ENCODE measurements around the gene KRT2.

Gene KRT2

DNA sequence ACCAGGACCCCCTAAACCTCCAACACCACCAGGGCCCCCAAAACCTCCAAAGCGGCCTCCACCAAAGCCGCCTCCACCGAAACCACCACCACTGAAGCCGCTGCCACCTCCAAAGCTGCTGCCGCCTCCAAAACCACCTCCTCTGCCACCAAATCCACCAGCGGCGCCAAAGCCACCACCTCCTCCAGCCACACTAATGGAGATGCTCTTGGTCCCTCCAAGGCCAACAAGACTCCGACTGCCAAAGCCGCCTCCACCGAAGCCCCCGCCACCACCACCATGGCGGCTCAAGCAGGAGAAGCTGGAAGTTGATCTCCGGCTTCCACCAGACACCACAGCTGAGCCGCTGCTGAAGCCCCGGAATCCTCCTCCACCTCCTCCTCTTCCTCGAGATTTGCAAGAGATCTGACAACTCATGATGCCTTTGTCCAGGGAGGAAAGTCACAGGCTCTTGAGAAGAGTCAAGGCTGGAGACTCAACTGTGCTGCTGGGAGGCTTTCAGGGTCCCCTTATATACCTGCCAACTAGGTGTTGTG is at the start of gene KRT2:
Gene KRT2, minus strand, starts transcription at position 486 of the 536 bp plus-strand sequence. Its CDS starts 69 bp downstream, at position 417.
- DNase-seq (ENCODE audit: low read depth in 2 of 2): no peak

DNA sequence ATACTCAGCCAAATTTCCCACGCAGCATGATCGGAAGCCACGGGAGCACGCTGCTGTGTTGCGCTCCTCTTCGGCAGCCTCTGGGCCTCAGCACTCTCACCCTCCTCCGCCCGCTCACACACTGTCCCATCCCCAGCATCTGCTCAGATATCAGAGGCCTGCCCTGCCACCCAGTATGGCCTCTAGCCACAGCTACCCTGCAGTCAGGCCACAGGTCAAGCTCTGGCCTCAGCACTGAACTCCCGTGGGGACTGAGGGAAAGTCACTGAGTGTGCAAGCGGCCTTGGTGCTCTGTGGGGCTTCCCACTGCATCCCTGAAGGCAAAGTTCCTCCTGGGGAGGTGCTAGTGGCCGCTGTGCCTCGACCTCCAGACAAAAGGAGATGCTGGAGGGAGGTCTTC is 49.3 kb upstream of the KRT2 start:
- no peak for DNase-seq (ENCODE audit: low read depth in 2 of 2)

GRCh38 chr12:52699960-52700359 is 47.9 kb upstream of the KRT2 start:
- DNase-seq (ENCODE audit: low read depth in 2 of 2): no peak

- DNase-seq (ENCODE audit: low read depth in 2 of 2): no peak
Observed at GRCh38 chr12:52699373-52699772, 47.4 kb upstream of the KRT2 start.

- DNase-seq (ENCODE audit: low read depth in 2 of 2): no peak
Observed at GRCh38 chr12:52698651-52699340, 46.8 kb upstream of the KRT2 start.

DNA sequence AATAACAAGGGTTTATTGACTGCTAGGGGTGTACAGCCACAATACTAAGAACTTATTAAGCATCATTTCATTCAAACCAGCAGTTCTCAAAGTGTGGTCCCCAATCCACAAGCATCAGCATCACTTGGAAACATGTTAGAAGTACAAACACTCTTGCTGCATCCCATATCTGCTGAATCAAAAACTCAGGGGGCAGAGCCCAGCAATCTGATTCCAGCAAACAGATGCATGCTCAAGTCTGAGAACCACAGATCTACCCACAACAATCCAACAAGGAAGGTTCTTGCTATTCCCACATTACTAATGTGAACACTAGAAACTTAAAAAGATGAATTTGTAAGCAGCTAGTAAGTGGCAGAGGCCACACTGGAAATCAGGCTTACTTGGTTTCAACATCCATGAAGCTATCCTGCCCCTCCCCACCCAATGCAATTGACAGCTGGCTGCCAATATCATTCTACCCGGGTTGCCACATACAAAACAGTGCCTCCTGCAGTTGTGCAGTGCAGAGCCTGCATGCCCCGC is 45.1 kb upstream of the KRT2 start:
- no peak for DNase-seq (ENCODE audit: low read depth in 2 of 2)

DNA sequence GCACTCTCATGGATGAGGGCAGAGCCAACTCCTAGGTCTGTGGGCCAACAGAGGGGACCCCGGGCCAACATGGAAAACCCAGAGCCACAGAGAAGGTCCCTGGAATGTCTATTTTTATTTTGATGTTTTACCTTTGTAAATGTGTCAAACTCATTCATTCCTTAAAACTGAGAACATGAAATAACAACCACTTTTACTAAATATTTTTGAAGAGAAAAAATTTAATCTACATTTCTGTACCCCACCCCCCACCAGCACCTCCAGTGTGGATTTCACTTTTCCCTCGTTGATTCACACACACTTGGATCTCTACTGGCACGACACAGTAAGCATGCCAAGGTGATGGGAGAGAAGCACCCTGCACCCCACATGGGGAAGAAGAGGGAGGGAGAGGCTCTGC is 44.6 kb upstream of the KRT2 start:
- no peak for DNase-seq (ENCODE audit: low read depth in 2 of 2)

- no peak for DNase-seq (ENCODE audit: low read depth in 2 of 2)
Observed at GRCh38 chr12:52695039-52695438, 43.0 kb upstream of the KRT2 start.

GRCh38 chr12:52694151-52694550 is 42.1 kb upstream of the KRT2 start:
- DNase-seq (ENCODE audit: low read depth in 2 of 2): no peak

DNA sequence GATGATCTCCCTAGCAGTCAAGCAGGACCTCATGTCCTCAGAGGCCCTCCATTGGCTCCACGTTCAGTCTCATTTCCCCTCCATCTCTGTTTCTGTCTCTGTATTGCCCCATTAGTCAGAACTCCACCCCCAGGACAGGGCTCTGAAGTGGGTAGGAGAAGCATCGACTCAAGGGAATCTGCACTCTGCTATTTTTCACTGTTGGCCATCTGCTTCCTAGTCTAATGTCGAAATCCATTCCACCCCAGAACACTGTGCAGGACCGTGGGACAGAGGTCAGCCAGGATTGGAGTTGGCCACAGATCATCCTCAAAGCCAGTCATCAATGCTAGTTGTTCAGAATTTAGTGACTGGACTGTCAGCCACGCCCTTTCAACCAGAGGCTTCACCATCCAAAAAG is 41.2 kb upstream of the KRT2 start:
- no peak for DNase-seq (ENCODE audit: low read depth in 2 of 2)

GRCh38 chr12:52692254-52692653 is 40.2 kb upstream of the KRT2 start:
- no peak for DNase-seq (ENCODE audit: low read depth in 2 of 2)

- no peak for DNase-seq (ENCODE audit: low read depth in 2 of 2)
Observed at GRCh38 chr12:52691841-52692150, 39.8 kb upstream of the KRT2 start.

DNA sequence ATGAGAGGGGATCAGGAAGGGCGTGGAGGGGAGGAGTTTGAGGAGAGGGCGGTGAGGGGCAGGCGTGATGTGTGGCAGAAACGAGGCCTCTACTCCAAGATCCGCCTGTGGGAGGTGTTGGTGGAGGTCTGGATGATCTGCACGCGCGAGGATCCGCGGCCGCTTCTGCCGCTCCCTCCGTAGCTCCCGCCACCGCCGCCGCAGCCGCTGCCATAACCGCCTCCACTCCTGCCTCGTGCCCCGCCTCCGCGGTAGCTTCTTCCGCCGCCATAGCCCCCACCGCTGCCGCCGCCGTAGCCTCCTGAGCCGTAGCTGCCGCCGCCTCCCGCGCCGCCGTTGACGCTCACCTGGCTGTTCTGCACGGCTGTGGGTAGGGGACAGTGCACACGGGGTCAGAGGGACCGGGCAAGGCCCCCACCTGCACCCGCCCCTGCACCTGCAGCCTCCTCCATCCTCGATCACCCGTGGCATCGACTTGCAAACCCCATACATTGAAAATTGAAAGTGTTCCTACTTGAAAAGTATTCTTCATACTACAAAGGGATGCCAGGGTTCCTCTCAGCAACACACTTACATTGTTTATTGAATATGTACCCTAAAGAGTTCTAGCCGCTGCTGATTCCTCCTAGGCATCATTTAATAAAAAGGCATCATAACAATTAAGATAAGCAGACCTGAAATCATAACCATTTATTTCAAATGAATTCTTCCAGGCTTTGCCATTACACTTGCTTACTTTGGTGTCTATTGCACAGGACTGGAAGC is 39.2 kb upstream of the KRT2 start:
- peak; percentile 22 to 33 for DNase-seq (ENCODE audit: low read depth in 2 of 2)

- no peak for DNase-seq (ENCODE audit: low read depth in 2 of 2)
Observed at GRCh38 chr12:52690351-52691075, 38.5 kb upstream of the KRT2 start.

- no peak for DNase-seq (ENCODE audit: low read depth in 2 of 2)
Observed at GRCh38 chr12:52689936-52690335, 37.9 kb upstream of the KRT2 start.

GRCh38 chr12:52689239-52689638 is 37.2 kb upstream of the KRT2 start:
- no peak for DNase-seq (ENCODE audit: low read depth in 2 of 2)

DNA sequence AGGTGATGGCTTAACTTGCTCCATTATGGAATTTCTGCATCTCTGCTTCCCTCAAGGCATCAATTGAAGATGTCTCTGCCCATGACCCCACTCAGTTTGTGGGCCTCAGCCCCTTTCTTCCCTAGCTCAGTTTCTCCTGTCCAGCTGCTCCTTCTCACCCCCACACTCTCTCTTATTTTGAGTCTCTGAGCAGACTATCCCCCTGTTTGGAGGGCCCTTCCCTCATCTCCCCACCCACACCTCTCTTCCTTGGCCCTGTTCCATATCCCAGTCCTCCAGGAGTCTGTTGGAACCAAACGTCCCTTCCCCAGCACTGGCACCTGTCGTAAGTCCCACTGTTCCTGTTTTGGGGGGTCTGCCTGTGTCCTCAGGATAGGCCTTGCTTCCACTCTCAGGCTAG is 36.5 kb upstream of the KRT2 start:
- no peak for DNase-seq (ENCODE audit: low read depth in 2 of 2)

GRCh38 chr12:52687497-52688385 is 35.7 kb upstream of the KRT2 start:
- no peak for DNase-seq (ENCODE audit: low read depth in 2 of 2)

GRCh38 chr12:52686756-52687487 is 34.9 kb upstream of the KRT2 start:
- DNase-seq (ENCODE audit: low read depth in 2 of 2): no peak

DNA sequence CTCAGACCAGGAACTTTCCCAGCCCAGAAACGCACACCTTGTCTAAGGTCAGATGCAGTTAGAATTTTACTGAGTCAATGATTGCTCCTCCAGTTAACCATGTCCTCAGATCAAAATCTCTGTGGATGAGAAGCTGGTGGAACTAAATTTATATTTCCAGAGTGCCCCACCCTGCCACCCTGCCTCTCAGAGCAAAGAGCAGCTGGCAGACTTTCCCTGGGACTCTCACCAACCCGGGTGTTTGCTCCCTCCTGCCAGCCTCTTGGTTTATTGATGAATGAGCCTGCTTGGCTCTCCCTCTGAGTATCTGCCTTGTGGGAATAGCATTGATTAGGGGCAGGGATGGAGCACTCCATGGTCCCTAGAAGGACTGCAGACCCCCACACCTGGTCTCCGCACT is 34.1 kb upstream of the KRT2 start:
- DNase-seq (ENCODE audit: low read depth in 2 of 2): no peak

GRCh38 chr12:52685406-52685890 is 33.4 kb upstream of the KRT2 start:
- DNase-seq (ENCODE audit: low read depth in 2 of 2): no peak
